WTC11 (cell line): ENCODE data around the gene SLC7A8. TPM values are rescaled to one million over a fixed set of nuclear protein-coding genes. Genes with fewer than 3 reads are reported as not detected.

ENCODE experiments used
- ATAC-seq: fragments of 200-7000 bp; cut with Tn5 transposase; 2 replicates; pipeline ENCODE4 v1.10.0; 2021; ENCODE audit warnings: mild to moderate bottlenecking, moderate library complexity
- CTCF ChIA-PET: fragments of 300-600 bp; sonication (Branson Sonifier 250); formaldehyde crosslinking; loops from one replicate; lab custom pipeline; 2021; ENCODE audit warnings: antibody characterized with exemption; lab: Charles Lee
- POLR2A ChIA-PET: fragments of 350-600 bp; sonication (Branson Sonifier 250); formaldehyde crosslinking; loops from one replicate; lab custom pipeline; 2021; ENCODE audit warnings: antibody characterized with exemption; lab: Charles Lee
- DNase-seq: peaks from one replicate; pipeline ENCODE4 v3.0.0; 2021; ENCODE audit warnings: low spot score
- H3K27ac Mint-ChIP-seq: 2 replicates; pipeline ENCODE4 v1.8.0; 2021; ENCODE audit warnings: mixed read lengths
- H3K27me3 Mint-ChIP-seq: 2 replicates; pipeline ENCODE4 v1.8.0; 2021; ENCODE audit warnings: low read depth, mild to moderate bottlenecking, moderate library complexity, mixed read lengths
- H3K36me3 Mint-ChIP-seq: 2 replicates; pipeline ENCODE4 v1.8.0; 2021; ENCODE audit warnings: mixed read lengths
- H3K4me1 Mint-ChIP-seq: 2 replicates; pipeline ENCODE4 v1.8.0; 2022; ENCODE audit warnings: mixed read lengths
- H3K4me3 Mint-ChIP-seq: 2 replicates; pipeline ENCODE4 v1.8.0; 2021; ENCODE audit warnings: mild to moderate bottlenecking, moderate library complexity, mixed read lengths
- H3K9me3 Mint-ChIP-seq: 2 replicates; pipeline ENCODE4 v1.8.0; 2021; ENCODE audit warnings: mixed read lengths
- AFF4 ChIP-seq: sonication (generic); formaldehyde crosslinking; IDR thresholded peaks from 2 replicates; pipeline ENCODE4 v1.8.1; 2023; ENCODE audit warnings: mild to moderate bottlenecking, missing genetic modification reagents, borderline replicate concordance
- ARID4B ChIP-seq: sonication (generic); formaldehyde crosslinking; IDR thresholded peaks from 2 replicates; pipeline ENCODE4 v1.8.0; 2023; ENCODE audit warnings: missing genetic modification reagents, mild to moderate bottlenecking, borderline replicate concordance
- ATF2 ChIP-seq: sonication (generic); formaldehyde crosslinking; IDR thresholded peaks from 2 replicates; pipeline ENCODE4 v1.8.1; 2022; ENCODE audit warnings: low read depth, missing genetic modification reagents, borderline replicate concordance
- FOXP1 ChIP-seq: sonication (generic); formaldehyde crosslinking; IDR thresholded peaks from 2 replicates; pipeline ENCODE4 v1.8.0; 2022; ENCODE audit warnings: missing genetic modification reagents, mild to moderate bottlenecking, moderate library complexity, borderline replicate concordance
- IRF1 ChIP-seq: sonication (generic); formaldehyde crosslinking; IDR thresholded peaks from 2 replicates; pipeline ENCODE4 v1.8.0; 2023; ENCODE audit warnings: missing genetic modification reagents
- JAZF1 ChIP-seq: fragments of 250-450 bp; sonication (Bioruptor Pico); IDR thresholded peaks from 2 replicates; pipeline ENCODE4 v1.9.0; 2021; ENCODE audit warnings: moderate library complexity, mild to moderate bottlenecking, inconsistent platforms
- MAX ChIP-seq: sonication (generic); formaldehyde crosslinking; IDR thresholded peaks from 2 replicates; pipeline ENCODE4 v1.8.0; 2022; ENCODE audit warnings: mild to moderate bottlenecking, missing genetic modification reagents
- RORB ChIP-seq: fragments of 250-450 bp; sonication (Bioruptor Pico); IDR thresholded peaks from 2 replicates; pipeline ENCODE4 v1.9.0; 2021; ENCODE audit warnings: mild to moderate bottlenecking
- ZMAT4 ChIP-seq: fragments of 250-450 bp; sonication (Bioruptor Pico); IDR thresholded peaks from 2 replicates; pipeline ENCODE4 v1.9.0; 2021; ENCODE audit warnings: mild to moderate bottlenecking
- ZNF121 ChIP-seq: sonication (generic); formaldehyde crosslinking; IDR thresholded peaks from 2 replicates; pipeline ENCODE4 v1.8.0; 2023; ENCODE audit warnings: missing genetic modification reagents
- ZNF219 ChIP-seq: sonication (generic); formaldehyde crosslinking; IDR thresholded peaks from 2 replicates; pipeline ENCODE4 v1.8.0; 2023; ENCODE audit warnings: missing genetic modification reagents, mild to moderate bottlenecking, borderline replicate concordance
- ZNF396 ChIP-seq: fragments of 250-450 bp; sonication (Bioruptor Pico); IDR thresholded peaks from 2 replicates; pipeline ENCODE4 v1.8.0; 2021; ENCODE audit warnings: mild to moderate bottlenecking, moderate library complexity, borderline replicate concordance
- ZNF425 ChIP-seq: fragments of 250-450 bp; sonication (Bioruptor Pico); conservative IDR thresholded peaks from 2 replicates; pipeline ENCODE4 v1.9.0; 2021; ENCODE audit warnings: mild to moderate bottlenecking
- ZNF512 ChIP-seq: sonication (generic); formaldehyde crosslinking; IDR thresholded peaks from 2 replicates; pipeline ENCODE4 v1.8.1; 2022; ENCODE audit warnings: missing genetic modification reagents, borderline replicate concordance
- ZSCAN18 ChIP-seq: fragments of 250-450 bp; sonication (Bioruptor Pico); IDR thresholded peaks from 2 replicates; pipeline ENCODE4 v2.1.2; 2022; ENCODE audit warnings: mild to moderate bottlenecking, moderate library complexity
- total RNA-seq: library from RNA; stranded (reverse); gene quantifications from 3 replicates; pipeline ENCODE4 v1.2.3, GENCODE V29; 2021

SLC7A8 gene
- total RNA-seq, 1 experiment from 2014 or later: 207 TPM

- ChIA-PET CTCF (interaction anchor here (0.9 to 2.6 kb wide), 4 partner anchors 45 to 263 kb away, joined by 3 to 33 read pairs (median 4); partner anchors contain the start of gene CMTM5), POLR2A (interaction anchor here (1.0 kb wide), 2 partner anchors 10 to 56 kb away, joined by 3 read pairs; partner anchors contain the start of gene CIROP)
- Mint-ChIP-seq H3K4me3 (no peak overlapping the region), H3K27me3 (peaks cover 22% of the 10 kb centered on the region), H3K36me3 (peaks cover 2% of the 10 kb centered on the region; the same call in 1 of the 2 replicates), H3K4me1 (peaks cover 21% of the 10 kb centered on the region), H3K9me3 (no peaks in the 10 kb centered on the region), H3K27ac (no peak overlapping the region)
- TF ChIP-seq RORB (CRISPR knock-in tag) (no peak), ATF2 (no peak), ZMAT4 (no peak)
- DNase-seq (no peak), ATAC-seq (no peak)
Observed at GRCh38 chr14:23114120-23114458, 69.4 kb downstream of the SLC7A8 start.

- Mint-ChIP-seq H3K4me1 (peaks cover 20% of the 10 kb centered on the region), H3K36me3 (peaks cover 4% of the 10 kb centered on the region; the same call in 1 of the 2 replicates), H3K27me3 (peaks cover 24% of the 10 kb centered on the region), H3K27ac (no peak overlapping the region), H3K4me3 (no peak overlapping the region), H3K9me3 (no peaks in the 10 kb centered on the region)
- peak; percentile 20 for ATAC-seq
- DNase-seq: no peak
- ChIA-PET CTCF (interaction anchor here (0.8 to 5.1 kb wide), 10 partner anchors 7 to 264 kb away, joined by 3 to 43 read pairs (median 4); partner anchors contain the start of gene CMTM5), POLR2A (interaction anchor here (0.7 to 2.6 kb wide), 4 partner anchors 9 to 234 kb away, joined by 3 to 7 read pairs (median 3); partner anchors contain the start of genes ACIN1, C14orf119 and CIROP)
- TF ChIP-seq MAX (CRISPR knock-in tag) (no peak), IRF1 (CRISPR knock-in tag) (no peak), ZNF425 (CRISPR knock-in tag) (no peak), ZSCAN18 (CRISPR knock-in tag) (no peak), FOXP1 (no peak), ARID4B (CRISPR knock-in tag) (no peak), ZNF219 (CRISPR knock-in tag) (no peak), ZNF121 (CRISPR knock-in tag) (no peak), AFF4 (no peak), ZNF512 (CRISPR knock-in tag) (no peak), ZNF396 (CRISPR knock-in tag) (no peak), JAZF1 (no peak)
Observed at GRCh38 chr14:23113431-23114119, 69.9 kb downstream of the SLC7A8 start.
